BE2C (cell line): ENCODE results near the gene HEYL.
"Not testable (repeated sequence)": the region's sequence is repeated elsewhere in the genome, so short reads cannot be mapped to it uniquely, and the experiment has no call there.

ENCODE experiments used
- DNase-seq: peaks from one replicate; pipeline ENCODE4 v3.0.0-alpha.2; 2020
- H3K27me3 ChIP-seq: fragments of 250-450 bp; sonication (Bioruptor Pico); 2 replicates; pipeline ENCODE4 v1.5.1; 2020; ENCODE audit warnings: mild to moderate bottlenecking
- H3K36me3 ChIP-seq: fragments of 250-450 bp; sonication (Bioruptor Pico); 2 replicates; pipeline ENCODE4 v1.5.1; 2020; ENCODE audit warnings: mild to moderate bottlenecking
- H3K4me1 ChIP-seq: fragments of 250-450 bp; sonication (Bioruptor Pico); 2 replicates; pipeline ENCODE4 v1.5.1; 2020
- H3K4me3 ChIP-seq: 2 replicates; pipeline ENCODE4 v1.5.1; 2011; ENCODE audit warnings: low read depth, low read length
- H3K9me3 ChIP-seq: fragments of 250-450 bp; sonication (Bioruptor Pico); 2 replicates; pipeline ENCODE4 v1.5.1; 2020
- TF ChIP-seq, protein P1 (sequence below): IDR thresholded peaks from 2 replicates; pipeline ENCODE4 v1.5.1; 2012; ENCODE audit warnings: mild to moderate bottlenecking, low read depth, low read length

HEYL gene

DNA sequence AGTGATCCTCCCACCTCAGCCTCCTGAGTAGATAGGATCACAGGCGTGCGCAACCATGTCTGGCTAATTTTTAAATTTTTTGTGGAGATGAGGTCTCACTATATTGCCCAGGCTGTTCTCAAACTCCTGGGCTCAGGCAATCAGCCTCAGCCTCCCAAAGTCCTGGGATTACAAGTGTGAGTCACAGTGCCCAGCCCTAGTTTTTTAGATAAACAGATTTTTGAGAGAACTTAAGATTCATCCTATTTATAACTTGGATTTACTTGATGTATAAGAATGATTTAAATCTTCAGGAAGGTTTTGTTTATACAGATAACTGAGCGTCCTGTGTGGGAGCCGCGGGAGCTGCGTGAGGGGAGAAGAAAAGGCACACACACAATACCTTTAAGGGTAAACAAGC, 26.2 kb downstream of the HEYL start:
- DNase-seq, result no peak
- no peaks in the 10 kb centered on the region for H3K9me3 ChIP-seq
- H3K4me1 ChIP-seq, result peaks cover 3% of the 10 kb centered on the region; the same call in 1 of the 2 replicates
- no peak overlapping the region for H3K4me3 ChIP-seq
- no peaks in the 10 kb centered on the region for H3K36me3 ChIP-seq
- TF ChIP-seq, protein P1, sequence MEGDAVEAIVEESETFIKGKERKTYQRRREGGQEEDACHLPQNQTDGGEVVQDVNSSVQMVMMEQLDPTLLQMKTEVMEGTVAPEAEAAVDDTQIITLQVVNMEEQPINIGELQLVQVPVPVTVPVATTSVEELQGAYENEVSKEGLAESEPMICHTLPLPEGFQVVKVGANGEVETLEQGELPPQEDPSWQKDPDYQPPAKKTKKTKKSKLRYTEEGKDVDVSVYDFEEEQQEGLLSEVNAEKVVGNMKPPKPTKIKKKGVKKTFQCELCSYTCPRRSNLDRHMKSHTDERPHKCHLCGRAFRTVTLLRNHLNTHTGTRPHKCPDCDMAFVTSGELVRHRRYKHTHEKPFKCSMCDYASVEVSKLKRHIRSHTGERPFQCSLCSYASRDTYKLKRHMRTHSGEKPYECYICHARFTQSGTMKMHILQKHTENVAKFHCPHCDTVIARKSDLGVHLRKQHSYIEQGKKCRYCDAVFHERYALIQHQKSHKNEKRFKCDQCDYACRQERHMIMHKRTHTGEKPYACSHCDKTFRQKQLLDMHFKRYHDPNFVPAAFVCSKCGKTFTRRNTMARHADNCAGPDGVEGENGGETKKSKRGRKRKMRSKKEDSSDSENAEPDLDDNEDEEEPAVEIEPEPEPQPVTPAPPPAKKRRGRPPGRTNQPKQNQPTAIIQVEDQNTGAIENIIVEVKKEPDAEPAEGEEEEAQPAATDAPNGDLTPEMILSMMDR, result no peak
- no peaks in the 10 kb centered on the region for H3K27me3 ChIP-seq

DNA sequence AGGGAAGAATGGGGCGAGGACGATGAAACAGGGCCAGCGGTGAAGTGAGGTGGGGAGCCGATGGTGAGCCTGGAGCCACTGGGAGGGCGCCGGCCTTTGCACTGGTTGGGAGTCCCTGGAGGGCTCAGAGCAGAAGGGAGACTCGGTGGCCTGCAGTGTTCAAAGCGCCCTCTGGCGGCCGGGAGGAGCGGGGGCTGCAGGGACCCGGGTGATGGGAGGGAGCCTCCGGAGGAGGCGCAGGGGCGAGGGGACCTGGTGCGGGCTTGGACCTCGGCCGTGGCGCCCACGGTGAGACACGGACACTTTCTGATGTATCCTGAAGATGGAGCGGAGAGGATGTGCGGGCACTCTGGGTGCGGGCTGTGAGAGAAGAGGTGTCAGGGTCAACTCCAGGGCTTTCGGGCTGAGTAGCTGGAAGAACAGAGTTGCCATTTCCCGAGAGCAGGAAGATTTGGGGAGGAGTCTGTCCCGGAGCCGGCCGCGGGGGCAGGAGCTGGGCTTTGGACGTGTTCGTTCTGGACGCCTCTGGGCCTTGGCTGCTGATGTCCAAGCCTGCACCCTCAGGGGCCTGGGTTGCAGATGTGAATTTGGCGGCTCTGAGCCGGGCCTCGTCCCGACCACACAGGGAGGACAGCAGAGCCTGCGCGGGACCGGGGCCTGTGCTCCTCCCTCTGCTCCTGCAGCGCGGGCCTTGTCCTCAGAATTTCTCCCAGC, 29.7 kb downstream of the HEYL start:
- Histone ChIP-seq H3K4me1 (no peaks in the 10 kb centered on the region), H3K9me3 (no peaks in the 10 kb centered on the region), H3K4me3 (no peak overlapping the region), H3K27me3 (no peaks in the 10 kb centered on the region), H3K36me3 (no peaks in the 10 kb centered on the region)
- TF ChIP-seq, protein P1, result peak; percentile 55
- DNase-seq, result peak; percentile 58

DNA sequence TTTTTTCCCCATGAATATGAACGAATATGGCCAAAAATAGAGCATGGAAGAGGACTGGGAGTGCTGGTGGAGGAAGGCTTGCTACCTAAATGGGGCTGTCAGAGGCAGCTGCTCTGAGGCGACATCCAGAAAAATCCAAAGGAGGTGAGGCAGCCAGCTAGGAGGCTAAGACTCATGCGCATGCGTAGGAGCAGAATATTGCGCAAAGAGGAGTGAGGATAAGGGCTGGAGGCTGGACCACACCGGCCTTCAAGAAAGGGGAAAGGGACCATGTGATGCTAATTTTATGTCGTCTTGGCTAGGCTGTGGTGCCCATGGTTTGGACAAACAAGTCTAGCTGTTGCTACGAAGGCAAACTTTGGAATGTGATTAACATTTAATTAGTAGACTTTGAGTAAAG, 30.5 kb downstream of the HEYL start:
- Histone ChIP-seq H3K4me3 (no peak overlapping the region), H3K9me3 (no peaks in the 10 kb centered on the region), H3K4me1 (no peaks in the 10 kb centered on the region), H3K36me3 (no peaks in the 10 kb centered on the region), H3K27me3 (no peaks in the 10 kb centered on the region)
- DNase-seq, result no peak
- TF ChIP-seq, protein P1, result no peak

DNA sequence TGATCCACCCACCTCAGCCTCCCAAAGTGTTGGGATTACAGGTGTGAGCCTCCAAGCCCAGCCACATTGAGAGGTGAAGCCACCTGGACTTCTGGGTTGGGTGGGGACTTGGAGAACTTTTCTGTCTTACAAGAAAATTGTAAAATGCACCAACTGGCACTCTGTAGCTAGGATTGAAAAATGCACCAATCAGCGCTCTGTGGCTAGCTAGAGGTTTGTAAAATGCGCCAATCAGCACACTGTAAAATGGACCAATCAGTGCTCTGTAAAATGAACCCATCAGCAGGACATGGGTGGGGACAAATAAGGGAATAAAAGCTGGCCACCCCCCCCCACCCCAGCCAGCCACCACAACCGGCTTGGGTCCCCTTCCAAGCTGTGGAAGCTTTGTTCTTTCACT, 35.8 kb downstream of the HEYL start:
- H3K36me3 ChIP-seq, H3K4me1 ChIP-seq, DNase-seq, H3K27me3 ChIP-seq, H3K4me3 ChIP-seq, H3K9me3 ChIP-seq: not testable (repeated sequence)

DNA sequence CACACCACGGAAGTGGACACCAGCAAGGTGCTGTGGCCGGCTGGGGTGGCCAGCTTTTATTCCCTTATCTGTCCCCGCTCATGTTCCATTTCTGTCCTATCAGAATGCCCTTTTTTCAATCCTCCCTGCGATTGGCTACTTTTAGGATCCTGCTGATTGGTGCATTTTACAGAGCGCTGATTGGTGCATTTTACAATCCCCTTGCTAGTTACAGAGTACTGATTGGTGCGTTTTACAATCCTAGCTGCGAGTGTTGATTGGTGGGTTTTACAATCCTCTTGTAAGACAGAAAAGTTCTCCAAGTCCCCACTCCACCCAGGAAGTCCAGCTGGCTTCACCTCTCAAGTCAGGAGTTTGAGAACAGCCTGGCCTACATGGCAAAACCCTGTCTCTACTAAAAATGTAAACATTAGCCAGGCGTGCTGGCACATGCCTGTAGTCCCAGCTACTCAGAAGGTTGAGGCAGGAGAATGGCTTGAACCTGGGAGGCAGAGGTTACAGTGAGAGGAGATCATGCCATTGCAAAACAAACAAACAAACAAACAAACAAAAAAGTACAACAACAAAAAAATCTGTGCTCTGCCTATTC, 37.7 kb downstream of the HEYL start:
- DNase-seq, H3K36me3 ChIP-seq, H3K4me1 ChIP-seq, H3K27me3 ChIP-seq, H3K4me3 ChIP-seq, H3K9me3 ChIP-seq: not testable (repeated sequence)

DNA sequence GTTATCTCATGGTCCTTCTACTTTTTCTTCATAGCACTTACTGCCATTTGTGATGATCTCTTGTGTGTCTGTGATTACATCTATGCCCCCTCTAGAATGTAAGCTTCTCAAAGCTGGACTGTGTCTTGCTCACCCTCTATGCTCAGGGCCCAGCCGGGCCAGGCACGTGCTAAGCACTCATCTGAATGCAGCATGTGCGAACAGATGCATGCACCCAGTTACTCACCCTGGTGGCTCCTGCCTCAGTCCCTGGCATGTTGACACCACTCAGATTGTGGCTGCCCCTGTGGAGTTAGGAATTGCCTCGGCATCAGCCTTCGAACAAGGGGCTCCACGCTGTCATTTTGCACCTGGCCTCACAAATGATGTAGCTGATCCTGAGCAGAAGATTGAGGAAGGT, 43.3 kb downstream of the HEYL start:
- Histone ChIP-seq H3K4me3 (no peak overlapping the region), H3K36me3 (no peaks in the 10 kb centered on the region), H3K27me3 (no peaks in the 10 kb centered on the region), H3K4me1 (no peaks in the 10 kb centered on the region), H3K9me3 (no peaks in the 10 kb centered on the region)
- TF ChIP-seq, protein P1, result no peak
- DNase-seq, result no peak

DNA sequence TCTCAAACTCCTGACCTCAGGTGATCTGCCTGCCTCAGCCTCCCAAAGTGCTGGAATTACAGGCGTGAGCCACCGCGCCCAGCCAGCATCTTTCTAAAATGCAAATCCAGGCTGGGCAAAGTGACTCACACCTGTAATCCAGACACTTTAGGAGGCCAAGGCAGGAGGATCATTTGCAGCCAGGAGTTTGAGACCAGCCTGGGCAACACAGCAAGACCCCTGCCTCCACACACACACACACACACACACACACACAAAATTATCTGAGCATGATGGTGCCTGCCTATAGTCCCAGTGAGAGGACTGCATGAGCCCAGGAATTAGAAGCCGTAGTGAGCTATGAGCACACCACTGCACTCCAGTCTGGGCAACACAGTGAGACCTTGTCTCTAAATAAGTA, 46.1 kb downstream of the HEYL start:
- TF ChIP-seq, protein P1, result no peak
- no peak for DNase-seq
- Histone ChIP-seq H3K27me3 (no peaks in the 10 kb centered on the region), H3K4me3 (no peak overlapping the region), H3K36me3 (no peaks in the 10 kb centered on the region), H3K4me1 (no peaks in the 10 kb centered on the region), H3K9me3 (no peaks in the 10 kb centered on the region)
